NCI-H2081 (cell line): ENCODE data around the gene MYEOV.

Experiments
- DNase-seq, 2 experiments: peaks; one replicate each; lab custom pipeline; 2025; lab: John Stamatoyannopoulos, UW

The MYEOV gene

GRCh38 chr11:69342588-69343330 lies 48.8 kb downstream of the MYEOV start:
- DNase-seq = no peak

GRCh38 chr11:69343401-69344321 lies 49.7 kb downstream of the MYEOV start:
- DNase-seq = no peak

GRCh38 chr11:69344570-69345145 lies 50.7 kb downstream of the MYEOV start:
- DNase-seq = no peak
